A673 (cell line): ENCODE results near the gene TMEM30B.
"Not testable (repeated sequence)": the region's sequence is repeated elsewhere in the genome, so short reads cannot be mapped to it uniquely, and the experiment has no call there.

Source experiments
- EZH2 ChIP-seq: fragments of 200-600 bp; sonication (generic); IDR thresholded peaks from 2 replicates; pipeline ENCODE4 v1.6.1; 2017; ENCODE audit warnings: borderline replicate concordance, low read depth, mild to moderate bottlenecking, mixed read lengths, antibody characterized with exemption, low read length; ENCODE audit not compliant: poor library complexity, severe bottlenecking
- TF ChIP-seq, protein P1 (sequence below): fragments of 300-800, 200-600 bp; sonication (generic); conservative IDR thresholded peaks from 2 replicates; pipeline ENCODE4 v1.5.1; 2017; ENCODE audit warnings: low read depth, mild to moderate bottlenecking, antibody characterized with exemption, low read length, moderate library complexity, mixed read lengths

DNA sequence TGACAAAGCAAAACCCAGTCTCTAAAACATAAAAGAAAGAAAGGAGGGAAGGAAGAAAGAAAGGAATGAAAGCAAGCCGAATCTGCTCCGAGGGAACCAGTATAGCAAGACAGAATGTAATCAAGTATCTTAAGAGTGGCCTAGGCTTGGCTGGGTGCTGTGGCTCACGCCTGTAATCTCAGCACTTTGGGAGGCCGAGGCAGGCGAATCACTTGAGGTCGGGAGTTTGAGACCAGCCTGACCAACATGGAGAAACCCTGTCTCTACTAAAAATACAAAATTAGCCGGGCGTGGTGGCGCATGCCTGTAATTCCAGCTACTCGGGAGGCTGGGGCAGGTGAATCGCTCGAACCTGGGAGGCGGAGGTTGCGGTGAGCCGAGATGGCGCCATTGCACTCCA, 39.0 kb upstream of the TMEM30B start:
- not testable (repeated sequence) for TF ChIP-seq EZH2
- TF ChIP-seq, protein P1, sequence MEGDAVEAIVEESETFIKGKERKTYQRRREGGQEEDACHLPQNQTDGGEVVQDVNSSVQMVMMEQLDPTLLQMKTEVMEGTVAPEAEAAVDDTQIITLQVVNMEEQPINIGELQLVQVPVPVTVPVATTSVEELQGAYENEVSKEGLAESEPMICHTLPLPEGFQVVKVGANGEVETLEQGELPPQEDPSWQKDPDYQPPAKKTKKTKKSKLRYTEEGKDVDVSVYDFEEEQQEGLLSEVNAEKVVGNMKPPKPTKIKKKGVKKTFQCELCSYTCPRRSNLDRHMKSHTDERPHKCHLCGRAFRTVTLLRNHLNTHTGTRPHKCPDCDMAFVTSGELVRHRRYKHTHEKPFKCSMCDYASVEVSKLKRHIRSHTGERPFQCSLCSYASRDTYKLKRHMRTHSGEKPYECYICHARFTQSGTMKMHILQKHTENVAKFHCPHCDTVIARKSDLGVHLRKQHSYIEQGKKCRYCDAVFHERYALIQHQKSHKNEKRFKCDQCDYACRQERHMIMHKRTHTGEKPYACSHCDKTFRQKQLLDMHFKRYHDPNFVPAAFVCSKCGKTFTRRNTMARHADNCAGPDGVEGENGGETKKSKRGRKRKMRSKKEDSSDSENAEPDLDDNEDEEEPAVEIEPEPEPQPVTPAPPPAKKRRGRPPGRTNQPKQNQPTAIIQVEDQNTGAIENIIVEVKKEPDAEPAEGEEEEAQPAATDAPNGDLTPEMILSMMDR: not testable (repeated sequence)
